ENCODE results near the gene ZNF594. TPM values are rescaled to one million over a fixed set of nuclear protein-coding genes. Genes with fewer than 3 reads are reported as not detected.
"Not testable (repeated sequence)": the region's sequence is repeated elsewhere in the genome, so short reads cannot be mapped to it uniquely, and the experiment has no call there.

Gene ZNF594
- total and polyA plus RNA-seq, 9 donors = 6.4 to 35.6 (median 20.1) TPM

DNA sequence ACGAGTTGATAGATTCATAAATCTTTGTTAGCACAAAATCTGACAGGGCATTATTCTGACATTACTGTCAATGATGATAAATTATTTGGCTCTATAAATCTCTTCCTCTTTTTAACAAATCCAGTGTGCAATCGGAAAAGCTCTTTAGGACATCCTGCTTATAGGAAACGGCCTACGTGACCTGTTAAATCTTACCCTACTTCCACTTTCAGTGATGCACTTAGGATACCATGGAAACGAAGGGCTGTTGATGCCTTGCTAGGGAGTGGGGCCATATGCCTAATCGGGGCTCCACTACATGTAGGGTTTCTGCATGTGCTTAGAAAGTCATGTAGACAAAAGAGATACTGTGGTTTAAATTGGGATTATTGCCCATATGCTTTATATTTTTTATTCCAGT lies 27.2 kb downstream of the ZNF594 start:
- Histone ChIP-seq H3K36me3 (no peaks in the 10 kb centered on the region), H3K4me1 (ENCODE audit: insufficient read depth) (no peaks in the 10 kb centered on the region), H3K4me3 (no peak overlapping the region), H3K27me3 (no peaks in the 10 kb centered on the region), H3K27ac (no peak overlapping the region), H3K9me3 (no peaks in the 10 kb centered on the region)
- no peak for DNase-seq
- TF ChIP-seq POLR2A (IDR thresholded peaks at IDR 0.05) = no peak
- TF ChIP-seq EP300 (IDR thresholded peaks at IDR 0.05) = no peak
- TF ChIP-seq, protein P1, sequence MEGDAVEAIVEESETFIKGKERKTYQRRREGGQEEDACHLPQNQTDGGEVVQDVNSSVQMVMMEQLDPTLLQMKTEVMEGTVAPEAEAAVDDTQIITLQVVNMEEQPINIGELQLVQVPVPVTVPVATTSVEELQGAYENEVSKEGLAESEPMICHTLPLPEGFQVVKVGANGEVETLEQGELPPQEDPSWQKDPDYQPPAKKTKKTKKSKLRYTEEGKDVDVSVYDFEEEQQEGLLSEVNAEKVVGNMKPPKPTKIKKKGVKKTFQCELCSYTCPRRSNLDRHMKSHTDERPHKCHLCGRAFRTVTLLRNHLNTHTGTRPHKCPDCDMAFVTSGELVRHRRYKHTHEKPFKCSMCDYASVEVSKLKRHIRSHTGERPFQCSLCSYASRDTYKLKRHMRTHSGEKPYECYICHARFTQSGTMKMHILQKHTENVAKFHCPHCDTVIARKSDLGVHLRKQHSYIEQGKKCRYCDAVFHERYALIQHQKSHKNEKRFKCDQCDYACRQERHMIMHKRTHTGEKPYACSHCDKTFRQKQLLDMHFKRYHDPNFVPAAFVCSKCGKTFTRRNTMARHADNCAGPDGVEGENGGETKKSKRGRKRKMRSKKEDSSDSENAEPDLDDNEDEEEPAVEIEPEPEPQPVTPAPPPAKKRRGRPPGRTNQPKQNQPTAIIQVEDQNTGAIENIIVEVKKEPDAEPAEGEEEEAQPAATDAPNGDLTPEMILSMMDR (IDR thresholded peaks at IDR 0.05) = no peak
- 83 to 87% (median 84%) methylated on average over 6 of the region's 6 CpGs for WGBS, 3 donors
- intact Hi-C loops (cut with DNase I) = no loop called here

DNA sequence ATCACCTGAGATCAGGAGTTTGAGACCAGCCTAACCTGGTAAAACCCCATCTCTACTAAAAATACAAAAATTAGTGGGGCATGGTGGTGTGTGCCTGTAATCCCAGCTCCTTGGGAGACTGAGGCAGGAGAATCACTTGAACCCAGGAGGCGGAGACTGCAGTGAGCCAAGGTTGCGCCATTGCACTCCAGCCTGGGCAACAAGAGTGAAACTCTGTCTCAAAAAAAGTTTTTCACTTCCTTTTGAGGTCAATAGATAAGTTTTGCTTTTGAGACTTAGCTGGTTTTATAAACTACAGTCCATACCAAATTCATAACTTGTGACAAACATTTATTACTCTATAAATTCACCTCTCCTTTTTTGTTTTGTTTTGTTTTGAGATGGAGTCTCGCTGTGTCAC lies 29.9 kb downstream of the ZNF594 start:
- WGBS, 3 donors = 85 to 94% (median 91%) methylated on average over 3 of the region's 3 CpGs
- H3K4me3 ChIP-seq; intact Hi-C loops (cut with DNase I); H3K27ac ChIP-seq; H3K9me3 ChIP-seq; H3K27me3 ChIP-seq; H3K36me3 ChIP-seq; DNase-seq; H3K4me1 ChIP-seq (ENCODE audit: insufficient read depth): not testable (repeated sequence)

DNA sequence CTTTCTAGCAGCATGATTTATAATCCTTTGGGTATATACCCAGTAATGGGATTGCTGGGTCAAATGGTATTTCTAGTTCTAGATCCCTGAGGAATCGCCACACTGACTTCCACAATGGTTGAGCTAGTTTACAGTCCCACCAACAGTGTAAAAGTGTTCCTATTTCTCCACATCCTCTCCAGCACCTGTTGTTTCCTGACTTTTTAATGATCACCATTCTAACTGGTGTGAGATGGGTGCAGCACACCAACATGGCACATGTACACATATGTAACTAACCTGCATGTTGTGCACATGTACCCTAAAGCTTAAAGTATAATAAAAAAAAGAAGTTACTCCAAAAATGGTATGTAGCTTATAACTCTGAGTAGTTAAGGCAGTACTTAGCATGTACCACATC lies 31.0 kb downstream of the ZNF594 start:
- not testable (repeated sequence) for H3K4me3 ChIP-seq, H3K27me3 ChIP-seq

DNA sequence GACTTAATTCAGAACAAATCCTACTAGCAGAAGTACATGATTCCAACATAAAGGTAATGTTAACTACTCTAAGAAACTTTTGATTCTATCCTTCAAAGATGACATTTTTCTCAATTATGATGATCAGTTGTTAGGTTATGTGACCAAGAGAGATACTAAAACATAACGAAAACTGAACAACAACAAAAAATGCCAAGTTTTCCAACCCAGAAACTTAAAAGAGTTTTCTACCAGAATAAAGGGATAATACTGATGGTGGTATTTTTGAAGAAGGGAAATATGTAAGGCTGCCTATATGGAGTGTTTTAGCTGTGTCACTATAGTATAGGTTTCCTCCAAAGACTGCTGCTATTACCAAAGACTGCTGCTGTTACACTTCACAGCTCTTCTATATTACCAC lies 45.5 kb downstream of the ZNF594 start:
- intact Hi-C loops (cut with DNase I); H3K27ac ChIP-seq; H3K4me3 ChIP-seq; H3K36me3 ChIP-seq; H3K9me3 ChIP-seq; H3K27me3 ChIP-seq; H3K4me1 ChIP-seq (ENCODE audit: insufficient read depth); DNase-seq: not testable (repeated sequence)
- WGBS, 3 donors = 32 to 75% (median 72%) methylated on average over 1 of the region's 1 CpG

More for the DNA sequence above, 31.0 kb downstream of the ZNF594 start:
- H3K9me3 ChIP-seq; H3K36me3 ChIP-seq; intact Hi-C loops (cut with DNase I); H3K27ac ChIP-seq; H3K4me1 ChIP-seq (ENCODE audit: insufficient read depth); DNase-seq: not testable (repeated sequence)
- 79 to 100% (median 81%) methylated on average over 1 of the region's 1 CpG for WGBS, 3 donors

DNA sequence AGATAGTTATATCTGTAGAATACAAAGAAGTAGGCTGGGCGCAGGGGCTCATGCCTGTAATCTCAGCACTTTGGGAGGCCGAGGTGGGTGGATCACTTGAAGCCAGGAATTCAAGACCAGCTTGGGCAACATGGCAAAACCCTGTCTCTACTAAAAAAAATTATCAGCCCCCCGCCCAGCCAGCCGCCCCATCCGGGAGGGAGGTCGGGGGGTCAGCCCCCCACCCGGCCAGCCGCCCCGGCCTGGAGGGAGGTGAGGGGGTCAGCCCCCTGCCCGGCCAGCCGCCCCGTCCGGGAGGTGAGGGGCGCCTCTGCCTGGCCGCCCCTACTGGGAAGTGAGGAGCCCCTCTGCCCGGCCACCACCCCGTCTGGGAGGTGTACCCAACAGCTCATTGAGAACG lies 48.8 kb downstream of the ZNF594 start:
- 85 to 88% (median 85%) methylated on average over 14 to 18 of the region's 18 CpGs for WGBS, 3 donors
- H3K4me3 ChIP-seq; intact Hi-C loops (cut with DNase I); H3K4me1 ChIP-seq (ENCODE audit: insufficient read depth); H3K27me3 ChIP-seq; H3K36me3 ChIP-seq; DNase-seq; H3K27ac ChIP-seq; H3K9me3 ChIP-seq: not testable (repeated sequence)

DNA sequence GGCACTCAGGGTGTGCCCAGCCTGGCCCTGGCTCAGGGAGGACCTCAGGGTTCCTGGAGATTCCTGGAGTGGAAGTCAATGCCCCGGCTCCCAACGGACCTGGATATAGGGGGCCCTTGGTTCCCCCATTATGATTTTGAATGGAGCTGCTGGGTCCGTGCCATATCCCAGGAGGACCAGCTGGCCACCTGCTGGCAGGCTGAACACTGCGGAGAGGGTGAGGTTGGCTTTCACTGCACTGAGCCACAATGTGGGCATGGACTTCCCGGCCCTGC lies 52.3 kb downstream of the ZNF594 start:
- DNase-seq = no peak
- TF ChIP-seq, protein P1 (IDR thresholded peaks at IDR 0.05) = no peak
- no peak for TF ChIP-seq EP300 (IDR thresholded peaks at IDR 0.05)
- no peak for TF ChIP-seq POLR2A (IDR thresholded peaks at IDR 0.05)
- Histone ChIP-seq H3K36me3 (no peaks in the 10 kb centered on the region), H3K4me3 (no peak overlapping the region), H3K9me3 (no peaks in the 10 kb centered on the region), H3K27me3 (no peaks in the 10 kb centered on the region), H3K4me1 (ENCODE audit: insufficient read depth) (no peaks in the 10 kb centered on the region), H3K27ac (no peak overlapping the region)
- 86 to 91% (median 87%) methylated on average over 5 of the region's 5 CpGs for WGBS, 3 donors
- intact Hi-C loops (cut with DNase I) = no loop called here
